ENCODE measurements around the gene ERICH2.

The ERICH2 gene

DNA sequence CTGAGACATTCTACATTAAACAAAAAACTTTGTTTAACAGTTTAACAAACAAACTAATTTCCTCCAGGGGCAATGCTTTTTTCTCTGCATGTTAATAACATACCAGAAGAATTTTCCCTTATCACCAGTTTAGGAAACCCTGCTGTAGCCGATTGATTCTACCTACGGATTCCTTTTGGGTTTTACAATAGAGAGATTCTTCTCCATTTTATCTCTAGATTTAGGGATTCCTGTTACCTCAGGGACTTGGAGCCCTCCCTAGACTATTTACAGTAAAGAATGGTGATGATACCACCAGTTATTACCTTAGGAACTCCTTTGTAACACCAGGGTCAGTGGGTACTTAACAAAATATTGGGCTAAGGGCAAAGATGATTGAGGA lies 5.3 kb upstream of the ERICH2 start:
- no peak for DNase-seq

DNA sequence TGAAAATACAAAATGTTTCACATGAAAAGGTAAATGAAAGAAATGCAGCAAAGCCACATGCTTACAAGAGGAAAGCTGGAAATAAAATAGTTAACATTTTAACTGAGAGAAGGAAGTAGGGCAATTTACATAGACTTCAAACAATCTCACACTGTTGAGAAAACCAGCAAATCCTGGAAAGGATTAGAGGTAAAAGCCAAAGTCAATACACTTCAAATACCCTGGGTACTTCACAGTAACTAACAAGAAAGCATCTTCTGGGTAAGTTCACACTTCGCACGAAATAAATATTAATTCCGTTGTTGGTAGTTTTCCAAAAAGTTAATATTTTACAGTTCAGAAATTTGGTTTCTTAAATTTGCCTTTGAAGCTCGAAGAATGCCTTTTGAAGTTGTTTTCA lies 3.5 kb upstream of the ERICH2 start:
- no peak for DNase-seq

DNA sequence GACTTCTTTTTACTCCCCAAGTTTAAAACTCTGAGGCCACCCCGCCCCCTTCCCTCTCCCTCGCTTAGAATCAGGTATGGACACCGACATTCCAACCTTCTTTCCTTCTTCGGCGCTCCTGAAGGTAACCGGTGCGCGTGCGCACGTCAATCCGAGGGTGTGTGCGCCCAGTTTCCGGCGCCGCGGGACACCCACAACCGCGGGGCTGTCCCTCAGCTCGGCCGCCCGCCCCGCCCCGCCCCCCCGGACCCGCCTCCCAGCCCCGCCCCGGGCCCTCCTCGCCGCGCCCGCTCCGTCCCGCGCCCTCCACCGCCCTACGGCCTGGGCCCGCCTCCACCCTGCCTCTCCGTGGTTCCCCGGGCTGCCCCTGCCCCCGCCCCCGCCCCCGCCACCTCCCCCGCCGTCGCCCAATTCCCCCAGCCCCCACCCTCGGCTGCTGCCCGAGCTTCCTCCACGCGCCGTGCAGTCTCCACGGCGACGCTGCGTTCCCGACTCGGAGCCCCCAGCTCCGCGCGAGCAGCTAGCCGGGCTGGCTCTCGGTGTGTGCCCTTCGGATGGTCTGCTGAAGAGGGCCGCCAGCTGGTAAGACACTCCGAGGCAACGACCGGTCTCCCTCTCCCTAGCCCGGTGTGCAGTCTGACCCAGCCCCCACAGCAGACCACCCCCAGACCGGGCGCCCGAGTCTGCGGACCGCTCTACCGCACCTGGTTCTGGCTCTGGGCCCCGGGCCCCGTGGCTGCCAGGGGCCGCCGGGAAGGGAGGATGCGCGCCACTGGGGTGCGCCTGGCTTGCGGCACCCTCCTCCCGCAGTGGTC lies 635 bp downstream of the ERICH2 start:
- DNase-seq = peak; percentile 61 to 75

DNA sequence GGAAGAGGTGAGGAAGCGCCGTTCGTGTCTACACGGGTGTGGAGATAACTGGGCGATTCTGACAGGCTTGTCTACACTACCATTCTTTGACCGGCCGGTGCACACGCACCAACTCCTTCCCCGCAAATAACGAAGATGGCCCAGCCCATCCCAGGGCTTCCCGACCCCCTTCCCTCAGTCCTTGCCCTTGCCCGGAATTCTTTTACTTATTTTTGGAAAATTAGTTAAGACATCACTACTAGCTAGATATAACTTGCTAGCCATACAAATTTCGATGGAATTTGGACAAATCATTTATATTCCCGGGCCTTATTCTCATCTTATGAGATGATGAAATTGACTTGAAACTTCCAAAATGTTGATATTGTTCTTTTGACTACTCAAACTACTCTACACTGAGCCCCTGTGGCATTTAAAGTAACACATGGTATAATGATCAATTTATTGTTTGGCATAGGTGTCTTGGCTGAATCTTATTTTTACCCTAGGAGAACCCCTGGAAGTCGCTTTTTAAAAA lies 1.3 kb downstream of the ERICH2 start:
- DNase-seq = no peak

DNA sequence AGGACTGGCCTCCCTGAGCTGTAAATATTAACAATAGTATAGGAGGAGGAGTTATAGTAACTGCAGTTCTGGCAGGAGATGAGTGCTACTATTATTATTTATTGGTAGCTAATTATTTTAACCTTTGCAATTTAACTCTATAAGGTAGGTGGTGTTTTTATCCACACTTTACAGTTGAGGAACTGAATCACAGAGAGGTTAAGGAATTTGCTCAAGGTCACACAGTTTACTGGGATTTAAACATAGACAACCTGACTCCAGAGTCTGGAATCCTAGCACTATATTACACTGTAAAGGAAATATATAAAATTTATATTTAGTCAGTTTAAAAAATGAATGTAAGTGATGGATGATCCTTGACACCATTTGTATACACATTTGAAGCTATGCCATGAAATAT lies 2.1 kb downstream of the ERICH2 start:
- DNase-seq = no peak

DNA sequence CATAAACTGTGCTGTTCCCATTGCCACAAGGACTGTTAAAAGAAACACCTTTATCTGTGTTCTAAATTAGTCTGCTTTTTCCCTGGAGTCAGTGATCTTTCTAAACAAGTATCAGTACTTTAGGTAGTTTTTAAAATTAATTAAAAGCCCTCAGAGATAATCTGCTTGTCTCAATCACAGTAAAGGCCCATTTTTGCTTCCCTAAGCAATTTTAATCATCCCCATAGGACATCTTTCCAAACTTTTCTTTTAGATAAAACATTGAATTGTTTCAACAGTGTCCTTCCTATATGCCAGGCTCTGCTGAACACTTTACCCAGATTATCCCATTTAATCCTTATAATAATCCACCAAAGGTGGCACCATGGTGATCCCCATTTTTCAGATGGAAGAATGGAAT lies 3.9 kb downstream of the ERICH2 start:
- no peak for DNase-seq

DNA sequence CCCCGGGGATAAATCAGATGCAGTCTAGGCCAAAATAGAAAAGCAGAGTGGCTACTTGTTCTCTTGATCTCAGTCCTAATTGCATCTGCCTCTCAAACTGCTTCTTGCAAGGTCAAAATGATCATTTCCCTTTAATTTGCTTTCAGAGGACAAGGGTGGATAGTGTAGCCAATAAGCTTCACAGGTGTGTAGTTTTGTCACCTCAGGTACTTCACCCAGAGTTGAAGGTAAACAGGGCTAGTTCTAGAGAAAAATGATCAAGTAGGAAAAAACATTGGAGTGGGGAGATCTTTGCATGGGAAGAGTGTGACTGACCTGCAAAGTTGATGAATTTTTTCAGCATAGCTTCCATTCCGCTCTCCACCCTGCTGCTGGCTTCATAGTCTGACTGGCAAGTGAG lies 8.7 kb downstream of the ERICH2 start:
- no peak for DNase-seq

DNA sequence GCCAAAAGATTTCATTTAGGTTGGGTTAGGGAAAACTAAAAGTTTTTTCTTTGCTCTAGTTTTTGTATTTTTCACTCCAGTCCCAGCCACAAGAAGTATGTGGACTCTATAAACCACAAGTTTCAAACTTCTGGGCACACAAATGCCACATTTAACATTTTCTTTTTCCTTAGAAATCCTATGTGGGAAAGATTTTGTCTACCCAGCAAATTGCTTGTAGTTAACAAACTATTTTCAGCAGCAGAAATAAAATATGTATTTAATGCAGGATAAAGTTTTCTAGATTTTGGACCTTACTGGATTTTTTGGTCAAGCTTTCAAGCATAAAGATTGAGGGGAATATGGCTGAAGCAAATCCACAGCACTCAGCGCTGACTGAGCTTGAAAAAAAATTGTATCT lies 9.1 kb downstream of the ERICH2 start:
- no peak for DNase-seq

DNA sequence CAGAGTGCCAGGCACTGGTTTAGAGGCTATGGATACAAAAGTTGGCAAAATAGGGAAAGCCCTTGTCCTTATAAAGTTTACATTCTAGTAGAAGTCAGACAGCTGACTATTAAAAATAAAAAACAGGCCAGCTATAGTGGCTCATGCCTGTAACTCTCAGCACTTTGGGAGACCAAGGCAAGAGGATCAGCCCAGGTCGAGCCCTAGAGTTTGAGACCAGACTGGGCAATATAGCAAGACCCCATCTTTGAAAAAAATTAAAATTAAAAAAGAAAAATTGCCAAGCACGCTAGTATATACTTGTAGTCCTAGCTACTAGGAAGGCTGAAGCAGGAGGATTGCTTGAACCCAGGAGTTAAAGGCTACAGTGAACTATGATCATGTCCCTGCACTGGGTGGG lies 12.5 kb downstream of the ERICH2 start:
- no peak for DNase-seq

DNA sequence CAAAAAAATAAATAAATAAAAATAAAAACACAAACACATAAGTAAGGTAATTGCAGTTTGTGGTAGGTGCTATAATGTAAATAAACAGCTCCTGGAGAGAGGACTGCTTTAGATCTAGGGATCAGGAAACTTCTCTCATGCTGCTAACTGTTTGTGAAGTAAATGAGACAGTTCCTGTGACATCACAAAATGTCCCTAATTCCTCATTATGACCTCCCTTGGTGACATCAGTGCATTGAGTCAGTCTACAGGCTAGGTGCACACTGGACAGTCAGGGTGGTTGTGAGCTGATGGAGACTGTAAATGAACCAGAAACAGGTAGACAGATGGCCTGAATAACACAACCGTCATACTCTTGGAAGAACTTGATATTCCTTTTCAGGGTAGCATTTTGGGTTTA lies 13.4 kb downstream of the ERICH2 start:
- DNase-seq = no peak

DNA sequence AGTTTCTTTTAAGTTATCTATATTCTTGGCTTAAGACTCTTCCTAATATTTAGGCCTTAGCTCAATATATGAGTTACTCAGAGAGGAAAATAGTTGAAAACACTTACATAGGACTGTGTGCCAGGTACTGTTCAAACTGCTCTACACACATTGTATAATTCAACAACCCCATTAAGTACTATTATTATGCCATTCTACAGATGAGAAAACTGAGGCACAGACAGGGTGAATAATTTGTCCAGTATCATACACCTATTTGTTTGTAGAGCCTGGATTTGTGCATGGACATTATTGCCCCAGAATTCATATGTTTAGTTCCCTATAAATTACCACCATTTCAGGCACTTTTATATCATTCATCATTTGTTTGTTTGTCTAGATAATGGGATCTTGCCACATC lies 28.8 kb downstream of the ERICH2 start:
- no peak for DNase-seq

DNA sequence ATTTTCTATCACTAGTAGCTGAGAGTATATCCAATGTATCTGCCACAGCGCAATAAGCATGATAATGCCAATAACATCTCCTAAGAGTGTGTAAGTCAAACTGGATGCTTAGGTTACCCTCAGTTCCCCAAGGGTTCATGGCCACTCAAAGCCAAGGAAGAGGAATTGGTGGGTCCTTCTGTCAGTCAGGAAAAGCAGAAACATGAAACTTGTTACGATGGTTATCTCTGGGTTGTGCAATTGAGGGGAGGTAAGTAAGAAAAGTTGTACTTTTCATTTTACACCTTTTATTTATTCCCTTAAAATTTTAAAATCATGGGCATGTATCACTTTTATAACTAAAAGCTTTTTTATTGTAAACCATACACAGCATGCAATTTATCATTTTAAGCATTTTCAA lies 36.4 kb downstream of the ERICH2 start:
- DNase-seq = no peak

DNA sequence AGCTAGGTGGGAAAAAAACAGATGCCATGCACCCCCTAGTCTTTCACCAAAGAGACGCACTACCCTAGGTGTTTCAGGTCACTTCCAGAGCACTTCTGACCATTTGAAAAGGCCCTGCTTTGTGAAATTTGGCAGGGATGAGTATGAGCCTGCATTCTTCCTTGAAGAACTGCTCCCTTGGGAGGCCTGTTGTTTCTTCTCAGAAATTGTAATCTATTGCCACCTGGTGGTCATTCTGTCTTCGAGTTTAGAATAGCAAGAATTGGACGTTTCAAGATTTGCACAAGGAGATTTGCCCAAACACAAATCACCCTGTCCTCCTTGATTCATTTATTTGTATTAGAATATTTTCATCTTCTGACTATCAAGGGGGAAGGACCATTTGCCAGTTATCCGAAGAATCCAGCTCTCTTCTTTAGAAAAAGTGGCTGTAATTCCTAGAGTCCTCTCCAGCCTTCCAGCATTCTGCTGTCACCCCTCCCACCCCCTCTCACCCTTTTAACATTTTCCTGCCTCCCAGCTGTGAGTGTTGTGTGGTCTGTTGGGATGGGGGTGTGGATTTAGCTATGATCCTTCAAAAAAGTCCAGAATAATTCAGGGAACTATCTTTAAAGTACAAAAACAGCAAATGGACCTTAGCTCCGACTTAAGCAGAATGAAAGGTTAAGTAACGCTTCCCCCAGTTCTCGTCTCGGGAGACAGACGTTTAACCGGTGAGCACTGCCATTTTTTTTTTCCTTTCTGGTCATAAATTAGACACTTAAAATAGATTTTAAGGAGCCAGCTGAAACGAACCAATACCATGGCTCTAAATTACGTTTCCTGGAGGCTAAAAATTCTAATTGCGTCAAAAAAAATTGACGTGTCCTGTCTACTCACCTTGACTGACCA lies 42.8 kb downstream of the ERICH2 start:
- DNase-seq = no peak

DNA sequence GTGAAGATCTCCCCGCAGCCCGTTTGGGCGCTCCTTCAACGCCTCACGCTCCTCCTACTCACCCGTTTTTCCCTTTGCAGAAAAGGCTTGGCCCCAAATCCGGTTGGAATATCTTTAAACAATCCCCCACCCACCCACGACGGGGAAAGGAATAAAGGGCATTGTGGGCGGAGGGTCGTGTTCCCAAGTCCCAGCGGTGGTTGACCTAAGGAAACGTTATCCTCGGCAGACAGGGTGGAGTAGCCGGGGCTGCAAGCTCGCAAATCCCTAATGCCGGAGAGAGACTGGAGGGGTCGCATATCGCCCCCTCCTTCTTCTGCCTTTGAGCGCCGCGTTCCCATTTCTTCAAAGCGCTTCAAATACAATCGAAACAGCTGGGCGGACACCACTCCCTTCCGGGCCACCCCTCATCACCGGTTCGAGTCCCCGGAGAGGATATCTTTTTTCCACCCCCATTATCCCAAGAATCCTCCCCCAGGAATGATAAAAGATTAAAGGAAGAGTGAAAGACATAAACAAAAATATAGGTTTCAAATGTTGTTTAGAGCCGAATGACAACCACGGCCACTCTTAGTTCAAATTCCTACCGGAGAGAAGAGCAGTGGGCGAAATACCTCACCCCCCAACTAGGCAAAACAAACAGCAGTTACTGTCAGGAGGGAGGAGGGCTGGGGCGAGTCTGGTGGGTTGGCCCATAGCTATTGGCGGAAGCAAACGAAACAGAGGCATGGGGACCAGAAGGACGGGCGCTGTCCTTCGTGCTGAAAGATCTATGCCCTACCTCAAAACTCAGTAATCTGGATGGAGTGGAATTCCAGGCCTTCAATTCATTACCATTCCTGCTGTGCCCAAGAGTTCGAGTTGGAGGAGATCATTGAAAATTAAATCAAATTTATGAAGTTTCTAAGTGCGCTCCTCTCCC lies 43.7 kb downstream of the ERICH2 start:
- DNase-seq = no peak

DNA sequence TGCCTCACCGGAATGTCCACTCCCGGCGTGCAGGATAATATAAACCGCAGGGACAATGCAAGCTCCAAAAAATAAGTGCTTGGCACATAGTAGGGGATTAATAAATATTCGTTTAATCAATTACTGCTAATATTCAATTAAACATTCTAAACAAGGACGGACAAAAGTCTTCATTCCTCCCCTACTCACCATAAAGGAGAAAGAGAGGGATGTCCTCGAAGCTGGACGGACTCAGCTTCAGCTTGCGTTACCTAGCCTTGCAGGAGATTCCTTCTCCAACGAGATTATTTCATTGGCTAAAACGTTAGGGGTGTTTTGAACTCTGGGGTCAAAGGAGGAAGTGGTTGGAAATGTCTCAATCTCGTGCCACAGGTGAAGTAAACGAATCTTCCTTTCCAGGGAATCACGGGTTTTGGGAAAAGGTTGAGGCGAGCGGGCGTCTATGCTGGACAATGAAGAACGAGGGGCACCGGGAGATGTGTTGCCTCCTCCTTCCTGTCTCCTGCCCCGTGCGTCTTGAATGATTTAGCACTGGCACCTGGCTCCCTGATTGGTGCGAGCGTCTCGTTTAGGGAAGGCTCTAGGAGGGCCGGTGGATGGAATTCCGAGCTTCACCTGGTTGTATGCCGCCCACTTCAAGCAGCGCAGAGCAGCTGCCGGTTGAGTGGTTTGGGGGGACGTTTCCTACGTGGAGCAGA lies 44.5 kb downstream of the ERICH2 start:
- no peak for DNase-seq

DNA sequence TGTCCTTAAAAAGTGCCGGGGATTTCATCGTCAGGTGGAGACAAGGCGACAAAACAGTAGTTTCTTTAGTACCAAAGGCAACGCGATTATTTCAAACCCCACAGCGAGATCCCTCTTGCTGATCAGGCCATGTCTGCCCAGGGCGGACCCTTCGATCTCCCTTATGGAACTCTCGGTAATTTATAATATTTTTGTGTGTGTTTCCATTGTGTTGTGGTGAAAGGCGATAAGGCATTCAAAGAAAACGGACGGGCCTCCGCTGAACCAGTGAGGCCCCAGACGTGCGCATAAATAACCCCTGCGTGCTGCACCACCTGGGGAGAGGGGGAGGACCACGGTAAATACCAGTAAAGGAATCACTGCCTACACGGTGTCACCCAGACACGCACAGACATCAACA lies 45.1 kb downstream of the ERICH2 start:
- DNase-seq = no peak

DNA sequence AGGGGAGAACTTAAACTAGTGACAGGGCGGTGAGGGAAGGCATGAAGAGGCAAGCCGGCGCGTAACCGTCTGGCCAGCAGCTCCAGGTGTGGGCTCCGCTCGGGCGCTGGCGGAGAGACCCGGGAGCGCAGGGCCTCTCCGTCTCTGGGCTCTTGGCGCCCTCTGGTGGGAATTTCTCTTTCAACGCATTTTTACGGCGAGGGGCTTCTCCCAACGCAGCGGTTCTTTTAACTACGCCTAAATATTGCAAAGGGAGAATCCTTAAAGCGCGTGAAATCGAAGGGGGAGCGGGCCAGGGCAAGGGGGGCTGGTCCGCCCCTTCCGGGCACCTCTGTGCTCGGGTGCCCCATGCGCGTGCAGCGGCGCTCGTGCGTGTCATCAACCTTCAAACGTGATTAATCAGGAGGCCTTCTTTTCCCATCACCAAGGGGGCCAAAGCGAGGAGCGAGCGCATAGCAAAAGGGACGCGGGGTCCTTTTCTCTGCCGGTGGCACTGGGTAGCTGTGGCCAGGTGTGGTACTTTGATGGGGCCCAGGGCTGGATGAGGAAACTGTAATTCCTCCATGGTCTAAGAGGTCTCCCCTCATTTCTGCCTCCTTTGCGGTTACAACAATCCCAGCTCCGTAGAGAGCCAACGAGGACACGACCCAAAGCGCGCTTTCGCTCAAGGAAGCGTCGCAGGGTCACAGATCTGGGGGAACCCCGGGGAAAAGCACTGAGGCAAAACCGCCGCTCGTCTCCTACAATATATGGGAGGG lies 45.7 kb downstream of the ERICH2 start:
- peak; percentile 73 to 76 for DNase-seq

DNA sequence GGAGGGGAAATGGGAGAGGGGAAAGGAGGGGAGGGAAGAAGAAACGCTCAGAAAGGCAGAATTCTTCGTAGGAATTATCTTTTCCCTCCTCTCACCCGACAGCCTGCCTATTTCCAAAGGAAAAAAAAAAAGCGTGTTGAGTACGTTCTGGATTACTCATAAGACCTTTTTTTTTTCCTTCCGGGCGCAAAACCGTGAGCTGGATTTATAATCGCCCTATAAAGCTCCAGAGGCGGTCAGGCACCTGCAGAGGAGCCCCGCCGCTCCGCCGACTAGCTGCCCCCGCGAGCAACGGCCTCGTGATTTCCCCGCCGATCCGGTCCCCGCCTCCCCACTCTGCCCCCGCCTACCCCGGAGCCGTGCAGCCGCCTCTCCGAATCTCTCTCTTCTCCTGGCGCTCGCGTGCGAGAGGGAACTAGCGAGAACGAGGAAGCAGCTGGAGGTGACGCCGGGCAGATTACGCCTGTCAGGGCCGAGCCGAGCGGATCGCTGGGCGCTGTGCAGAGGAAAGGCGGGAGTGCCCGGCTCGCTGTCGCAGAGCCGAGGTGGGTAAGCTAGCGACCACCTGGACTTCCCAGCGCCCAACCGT lies 46.4 kb downstream of the ERICH2 start, which contains the start of gene GAD1:
TSS of gene GAD1 (plus strand) at position 384 of the 589 bp plus-strand sequence. CDS start 1,705 bp downstream, outside the sequence.
- peak; percentile 65 to 78 for DNase-seq

DNA sequence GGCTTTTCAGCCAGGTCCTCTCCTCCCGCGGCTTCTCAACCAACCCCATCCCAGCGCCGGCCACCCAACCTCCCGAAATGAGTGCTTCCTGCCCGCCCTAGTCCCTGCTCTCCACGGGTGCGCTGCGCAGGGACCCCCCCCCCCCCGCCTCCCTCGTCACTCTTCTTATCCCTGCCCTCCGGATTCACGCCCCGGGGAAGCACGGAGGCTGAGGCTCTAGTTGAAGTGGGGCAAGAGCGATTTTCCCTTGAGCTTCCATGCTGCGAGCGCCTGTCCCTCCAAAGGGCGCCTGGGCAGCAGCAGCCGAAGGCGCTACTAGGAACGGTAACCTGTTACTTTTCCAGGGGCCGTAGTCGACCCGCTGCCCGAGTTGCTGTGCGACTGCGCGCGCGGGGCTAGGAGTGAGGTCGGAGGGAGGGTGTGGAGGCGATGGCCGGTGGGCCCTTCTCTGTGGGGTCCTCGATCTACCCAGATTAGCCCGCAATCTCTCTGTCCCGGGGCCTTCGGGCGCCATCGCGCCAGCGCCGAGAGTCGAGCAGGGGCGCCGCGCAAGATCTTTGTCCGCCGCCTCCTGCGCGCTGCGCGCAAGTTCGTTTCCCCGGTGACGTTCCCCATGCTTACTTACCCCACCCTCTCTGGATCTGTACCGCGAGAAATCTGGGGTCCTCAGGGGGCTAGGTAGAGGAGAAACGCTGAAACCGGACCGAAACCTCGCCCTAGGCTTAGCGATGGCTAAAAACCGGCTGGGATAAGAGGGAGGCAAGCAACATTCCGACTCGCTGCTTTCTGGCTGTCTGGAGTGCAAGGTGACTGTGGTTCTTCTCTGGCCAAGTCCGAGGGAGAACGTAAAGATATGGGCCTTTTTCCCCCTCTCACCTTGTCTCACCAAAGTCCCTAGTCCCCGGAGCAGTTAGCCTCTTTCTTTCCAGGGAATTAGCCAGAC lies 47.2 kb downstream of the ERICH2 start:
- peak in 1 of 2 donors; percentile 42 for DNase-seq

All from stimulated activated CD4-positive, alpha-beta T cell treated with anti-CD3 and anti-CD28 coated beads, Interleukin-2, amount 100 ng/mL, for 24 hours (primary cell).